ENCODE results near the gene HDAC9.

GRCh38 chr7:18550574-18550973, 55.0 kb downstream of the HDAC9 start:
- no peak for TF ChIP-seq CTCF (IDR thresholded peaks at IDR 0.05)
- TF ChIP-seq POLR2A (IDR thresholded peaks at IDR 0.05): no peak
